Measurements from ENCODE around the gene SLC11A1.

The SLC11A1 gene

DNA sequence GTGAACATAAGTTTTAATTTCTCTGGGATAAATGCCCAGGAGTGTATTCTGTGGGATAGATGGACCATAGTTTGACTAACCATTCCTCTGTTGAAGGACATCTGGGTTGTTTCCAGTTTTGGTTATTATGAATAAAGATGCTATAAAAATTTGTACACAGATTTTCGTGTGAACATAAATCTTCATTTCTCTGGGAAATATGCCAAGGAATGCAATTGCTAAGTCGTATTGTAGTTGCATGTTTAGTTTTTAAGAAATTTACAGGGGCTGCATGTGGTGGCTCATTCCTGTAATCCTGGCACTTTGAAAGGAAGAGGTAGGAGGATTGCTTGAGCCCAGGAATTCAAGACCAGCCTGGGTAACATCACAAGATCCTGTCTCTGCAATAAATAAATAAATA, 6.9 kb upstream of the SLC11A1 start:
- TF ChIP-seq GATA3 (IDR thresholded peaks at IDR 0.05; ENCODE audit: low read depth, low read length) (no peak), GATA2 (IDR thresholded peaks at IDR 0.05; ENCODE audit: low read depth, low read length) (no peak)

DNA sequence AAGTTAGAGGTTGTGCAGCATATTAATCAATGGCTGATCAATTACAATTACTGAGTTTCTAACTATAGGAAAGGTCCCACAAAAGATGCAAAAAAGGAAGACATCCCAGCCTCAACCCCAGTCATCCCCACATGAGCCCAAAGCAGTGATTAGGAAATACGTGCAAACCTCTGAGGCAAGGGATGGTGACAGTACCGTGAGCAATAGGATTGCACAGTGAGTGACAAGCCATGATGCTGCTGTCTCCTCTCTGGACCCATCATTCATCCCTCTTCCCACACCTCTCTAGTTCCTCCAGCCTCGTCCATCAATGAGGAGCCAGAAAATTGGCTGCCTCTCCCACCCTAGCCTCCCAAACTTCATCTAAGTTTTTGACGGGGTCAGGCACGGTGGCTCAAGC, 4.0 kb upstream of the SLC11A1 start:
- TF ChIP-seq GATA2 (IDR thresholded peaks at IDR 0.05; ENCODE audit: low read depth, low read length) (no peak), GATA3 (IDR thresholded peaks at IDR 0.05; ENCODE audit: low read depth, low read length) (no peak)

DNA sequence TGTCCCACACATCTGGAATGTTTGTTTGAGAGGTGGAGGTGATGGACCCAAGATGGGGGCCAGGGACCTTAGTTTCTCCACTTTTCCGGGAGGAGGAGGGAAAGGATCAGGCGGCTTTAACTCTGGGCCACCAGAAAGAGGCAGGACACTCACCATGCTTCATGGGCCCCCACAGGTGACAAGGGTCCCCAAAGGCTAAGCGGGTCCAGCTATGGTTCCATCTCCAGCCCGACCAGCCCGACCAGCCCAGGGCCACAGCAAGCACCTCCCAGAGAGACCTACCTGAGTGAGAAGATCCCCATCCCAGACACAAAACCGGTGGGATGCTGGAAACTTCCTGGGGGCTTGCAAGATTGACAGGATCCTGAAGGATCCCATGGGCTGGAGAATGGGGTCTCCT, 712 bp downstream of the SLC11A1 start:
- no peak for TF ChIP-seq GATA3 (IDR thresholded peaks at IDR 0.05; ENCODE audit: low read depth, low read length)
- TF ChIP-seq GATA2 (IDR thresholded peaks at IDR 0.05; ENCODE audit: low read depth, low read length), result no peak

DNA sequence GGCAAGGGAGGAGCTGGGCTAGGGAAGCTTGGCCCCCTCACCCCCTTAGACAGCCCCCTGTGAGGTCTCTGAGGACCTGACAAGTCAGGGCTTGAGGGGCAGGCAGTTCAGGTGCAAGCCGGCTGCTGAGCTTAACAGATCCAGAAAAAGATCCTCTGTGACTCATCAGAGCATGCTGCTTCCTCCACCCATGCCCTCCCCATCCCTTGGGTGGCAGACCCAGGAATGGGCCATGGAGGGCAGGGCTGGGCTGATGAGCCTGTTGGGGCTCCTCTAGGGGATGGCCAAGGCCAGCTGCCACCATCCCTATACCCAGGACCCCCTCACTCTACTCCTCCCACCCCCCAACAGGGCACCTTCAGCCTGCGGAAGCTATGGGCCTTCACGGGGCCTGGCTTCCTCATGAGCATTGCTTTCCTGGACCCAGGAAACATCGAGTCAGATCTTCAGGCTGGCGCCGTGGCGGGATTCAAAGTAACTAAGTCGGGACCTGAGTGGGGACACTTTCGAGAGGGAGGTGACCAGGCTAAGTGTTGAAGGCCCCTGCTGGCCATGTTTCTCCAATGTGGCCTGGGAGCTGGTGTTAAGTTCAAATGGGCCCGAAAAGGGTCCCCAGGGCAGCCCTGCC, 1.9 kb downstream of the SLC11A1 start:
- TF ChIP-seq GATA3 (IDR thresholded peaks at IDR 0.05; ENCODE audit: low read depth, low read length), result no peak
- no peak for TF ChIP-seq GATA2 (IDR thresholded peaks at IDR 0.05; ENCODE audit: low read depth, low read length)

DNA sequence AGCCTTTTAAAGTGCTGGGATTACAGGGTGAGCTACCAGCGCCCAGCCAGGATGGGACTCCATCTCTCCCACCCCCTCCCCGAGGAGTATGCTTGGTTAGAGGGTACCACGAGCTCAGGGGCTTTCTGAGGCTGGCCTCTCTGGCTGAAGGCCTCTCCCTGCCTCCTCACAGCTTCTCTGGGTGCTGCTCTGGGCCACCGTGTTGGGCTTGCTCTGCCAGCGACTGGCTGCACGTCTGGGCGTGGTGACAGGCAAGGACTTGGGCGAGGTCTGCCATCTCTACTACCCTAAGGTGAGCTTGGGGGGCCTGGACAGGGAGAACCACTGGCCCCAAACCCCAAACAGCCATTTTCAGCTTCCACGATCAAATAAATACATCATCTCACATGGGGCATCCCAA, 2.9 kb downstream of the SLC11A1 start:
- TF ChIP-seq GATA3 (IDR thresholded peaks at IDR 0.05; ENCODE audit: low read depth, low read length) (no peak), GATA2 (IDR thresholded peaks at IDR 0.05; ENCODE audit: low read depth, low read length) (no peak)

DNA sequence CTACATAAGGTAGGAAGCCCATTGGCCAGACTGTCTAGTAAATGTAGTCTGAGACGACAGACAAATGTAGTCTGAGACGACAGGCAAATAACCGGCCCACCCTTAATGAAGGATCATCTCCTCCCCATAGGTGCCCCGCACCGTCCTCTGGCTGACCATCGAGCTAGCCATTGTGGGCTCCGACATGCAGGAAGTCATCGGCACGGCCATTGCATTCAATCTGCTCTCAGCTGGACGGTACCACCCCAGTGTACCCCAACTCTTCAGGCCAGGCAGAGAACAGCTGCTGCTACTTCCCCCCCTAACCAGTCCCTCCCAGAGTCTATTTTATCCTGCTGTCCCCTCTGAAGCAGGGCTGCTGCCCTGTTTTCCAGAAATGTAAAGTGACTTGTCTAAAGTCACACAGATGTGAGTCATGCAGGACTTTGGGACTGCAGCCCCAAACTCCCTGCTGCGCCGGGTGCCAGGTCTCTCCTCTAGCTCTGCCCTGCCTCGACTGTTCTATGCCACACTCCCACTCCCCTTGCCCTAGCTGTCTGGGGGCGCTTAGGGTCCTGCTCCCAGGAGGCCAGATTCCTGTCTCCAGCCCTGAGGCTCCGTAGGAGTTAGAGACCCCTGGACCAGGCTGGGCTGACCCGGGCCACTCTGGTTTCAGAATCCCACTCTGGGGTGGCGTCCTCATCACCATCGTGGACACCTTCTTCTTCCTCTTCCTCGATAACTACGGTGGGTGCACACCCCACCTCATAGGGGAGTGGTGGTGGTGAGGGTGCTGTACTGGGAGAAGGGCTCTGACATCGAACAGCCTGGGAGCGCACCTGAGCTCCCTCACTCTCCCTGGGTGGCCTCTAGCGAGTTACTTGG, 4.7 kb downstream of the SLC11A1 start:
- TF ChIP-seq GATA2 (IDR thresholded peaks at IDR 0.05; ENCODE audit: low read depth, low read length), result no peak
- no peak for TF ChIP-seq GATA3 (IDR thresholded peaks at IDR 0.05; ENCODE audit: low read depth, low read length)

DNA sequence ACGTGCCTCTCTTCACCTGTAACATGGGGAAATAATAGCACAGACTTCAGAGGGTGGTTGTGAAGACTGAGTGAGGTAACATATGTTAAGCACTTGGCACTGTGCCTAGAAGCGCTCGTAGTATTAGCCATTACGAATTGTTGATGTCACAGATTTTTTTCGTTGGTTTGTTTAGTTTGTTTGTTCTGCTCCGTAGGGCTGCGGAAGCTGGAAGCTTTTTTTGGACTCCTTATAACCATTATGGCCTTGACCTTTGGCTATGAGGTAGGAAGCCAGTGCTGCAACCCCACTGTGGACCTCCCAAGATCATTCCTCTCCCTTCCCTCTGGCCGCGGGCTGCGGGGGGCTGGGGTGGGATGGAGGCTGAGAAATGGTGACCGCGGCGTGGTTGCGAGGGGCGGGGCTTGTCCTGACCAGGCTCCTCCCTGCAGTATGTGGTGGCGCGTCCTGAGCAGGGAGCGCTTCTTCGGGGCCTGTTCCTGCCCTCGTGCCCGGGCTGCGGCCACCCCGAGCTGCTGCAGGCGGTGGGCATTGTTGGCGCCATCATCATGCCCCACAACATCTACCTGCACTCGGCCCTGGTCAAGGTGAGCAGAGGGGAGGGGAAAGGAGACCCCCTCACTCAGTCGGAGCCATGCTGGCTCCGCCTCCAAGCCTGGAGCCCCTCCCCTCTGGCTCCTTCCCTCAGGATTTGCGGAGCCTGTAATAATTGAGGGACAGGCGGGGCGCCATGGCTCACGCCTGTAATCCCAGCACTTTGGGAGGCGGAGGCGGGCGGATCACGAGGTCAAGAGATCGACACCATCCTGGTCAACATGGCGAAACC, 5.5 kb downstream of the SLC11A1 start:
- TF ChIP-seq GATA2 (IDR thresholded peaks at IDR 0.05; ENCODE audit: low read depth, low read length) (no peak), GATA3 (IDR thresholded peaks at IDR 0.05; ENCODE audit: low read depth, low read length) (no peak)

DNA sequence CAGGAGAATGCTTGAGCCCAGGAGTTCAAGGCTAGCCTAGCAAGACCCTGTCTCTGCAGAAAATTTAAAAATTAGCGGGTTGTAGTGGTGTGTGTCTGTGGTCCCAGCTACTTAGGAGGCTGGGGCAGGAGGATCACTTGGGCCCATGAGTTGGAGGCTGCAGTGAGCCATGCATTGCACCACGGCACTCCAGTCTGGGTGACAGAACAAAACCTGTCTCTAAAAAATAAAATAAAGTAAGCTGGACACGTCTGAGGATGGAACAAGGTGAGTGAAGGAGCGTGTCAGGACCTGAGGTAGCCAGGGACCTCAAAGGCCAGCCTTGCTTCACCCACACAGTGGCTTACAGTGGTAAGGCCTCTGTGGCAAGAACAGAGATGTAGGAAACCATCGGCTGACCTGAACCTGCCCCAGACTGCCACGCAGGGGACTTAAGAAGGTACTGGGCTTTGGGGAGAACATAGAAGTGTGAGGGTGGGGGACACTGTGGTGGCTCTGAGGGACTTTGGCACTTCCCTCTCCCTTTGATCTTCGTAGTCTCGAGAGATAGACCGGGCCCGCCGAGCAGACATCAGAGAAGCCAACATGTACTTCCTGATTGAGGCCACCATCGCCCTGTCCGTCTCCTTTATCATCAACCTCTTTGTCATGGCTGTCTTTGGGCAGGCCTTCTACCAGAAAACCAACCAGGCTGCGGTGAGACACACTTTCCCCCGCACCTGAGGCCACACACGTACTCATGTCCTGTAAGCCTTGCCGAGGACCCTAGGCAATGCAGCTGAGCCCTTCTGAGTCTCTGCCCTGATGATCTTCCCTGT, 7.5 kb downstream of the SLC11A1 start:
- no peak for TF ChIP-seq GATA3 (IDR thresholded peaks at IDR 0.05; ENCODE audit: low read depth, low read length)
- TF ChIP-seq GATA2 (IDR thresholded peaks at IDR 0.05; ENCODE audit: low read depth, low read length), result no peak

DNA sequence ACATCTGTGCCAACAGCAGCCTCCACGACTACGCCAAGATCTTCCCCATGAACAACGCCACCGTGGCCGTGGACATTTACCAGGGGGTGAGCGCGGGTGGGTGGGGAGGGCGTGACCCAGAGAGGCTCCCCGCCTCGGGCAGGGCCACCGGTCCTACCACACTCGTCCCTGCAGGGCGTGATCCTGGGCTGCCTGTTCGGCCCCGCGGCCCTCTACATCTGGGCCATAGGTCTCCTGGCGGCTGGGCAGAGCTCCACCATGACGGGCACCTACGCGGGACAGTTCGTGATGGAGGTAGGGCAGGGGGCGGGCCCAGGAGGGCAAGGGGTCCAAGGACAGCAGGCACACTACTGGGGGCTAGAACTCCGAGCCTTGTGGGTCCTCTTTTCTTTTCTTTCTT, 9.1 kb downstream of the SLC11A1 start:
- TF ChIP-seq GATA3 (IDR thresholded peaks at IDR 0.05; ENCODE audit: low read depth, low read length), result no peak
- TF ChIP-seq GATA2 (IDR thresholded peaks at IDR 0.05; ENCODE audit: low read depth, low read length), result no peak

DNA sequence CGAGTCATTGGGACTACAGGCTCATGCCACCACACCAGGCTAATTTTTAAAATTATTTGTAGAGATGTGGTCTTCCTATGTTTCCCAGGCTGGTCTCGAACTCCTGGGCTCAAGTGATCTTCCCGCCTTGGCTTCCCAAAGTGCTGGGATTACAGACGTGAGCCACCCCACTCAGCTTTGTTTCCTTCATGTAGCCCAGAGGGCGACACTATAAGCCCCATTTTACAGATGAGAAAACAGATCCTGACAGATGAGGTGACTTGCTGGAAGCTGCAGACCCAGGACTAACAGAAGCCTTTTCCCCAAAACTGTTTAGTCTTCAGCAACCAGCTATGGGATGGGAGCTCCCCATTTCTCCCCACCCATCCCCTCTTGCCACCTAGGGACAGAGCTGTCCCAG, 10.4 kb downstream of the SLC11A1 start:
- no peak for TF ChIP-seq GATA2 (IDR thresholded peaks at IDR 0.05; ENCODE audit: low read depth, low read length)
- no peak for TF ChIP-seq GATA3 (IDR thresholded peaks at IDR 0.05; ENCODE audit: low read depth, low read length)

DNA sequence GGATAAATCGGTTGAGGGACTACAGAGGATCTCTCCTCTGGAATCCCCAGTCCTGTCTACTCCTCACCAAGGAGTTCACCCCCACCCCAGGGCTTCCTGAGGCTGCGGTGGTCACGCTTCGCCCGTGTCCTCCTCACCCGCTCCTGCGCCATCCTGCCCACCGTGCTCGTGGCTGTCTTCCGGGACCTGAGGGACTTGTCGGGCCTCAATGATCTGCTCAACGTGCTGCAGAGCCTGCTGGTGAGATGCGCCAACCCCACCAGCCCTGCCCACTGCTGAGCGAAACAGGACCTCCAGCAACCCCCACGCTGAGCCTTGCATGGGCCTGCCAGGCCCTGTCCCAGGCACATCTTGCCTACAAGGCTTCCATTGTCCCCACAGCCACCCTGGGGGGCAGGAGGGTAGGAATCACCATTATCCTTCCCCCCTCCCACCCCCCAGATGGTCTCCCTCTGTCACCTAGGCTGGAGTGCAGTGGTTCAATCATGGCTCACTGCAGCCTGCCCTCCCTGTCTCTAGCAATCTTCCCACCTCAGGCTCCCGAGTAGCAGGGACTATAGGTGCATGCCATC, 10.9 kb downstream of the SLC11A1 start:
- TF ChIP-seq GATA2 (IDR thresholded peaks at IDR 0.05; ENCODE audit: low read depth, low read length), result no peak

DNA sequence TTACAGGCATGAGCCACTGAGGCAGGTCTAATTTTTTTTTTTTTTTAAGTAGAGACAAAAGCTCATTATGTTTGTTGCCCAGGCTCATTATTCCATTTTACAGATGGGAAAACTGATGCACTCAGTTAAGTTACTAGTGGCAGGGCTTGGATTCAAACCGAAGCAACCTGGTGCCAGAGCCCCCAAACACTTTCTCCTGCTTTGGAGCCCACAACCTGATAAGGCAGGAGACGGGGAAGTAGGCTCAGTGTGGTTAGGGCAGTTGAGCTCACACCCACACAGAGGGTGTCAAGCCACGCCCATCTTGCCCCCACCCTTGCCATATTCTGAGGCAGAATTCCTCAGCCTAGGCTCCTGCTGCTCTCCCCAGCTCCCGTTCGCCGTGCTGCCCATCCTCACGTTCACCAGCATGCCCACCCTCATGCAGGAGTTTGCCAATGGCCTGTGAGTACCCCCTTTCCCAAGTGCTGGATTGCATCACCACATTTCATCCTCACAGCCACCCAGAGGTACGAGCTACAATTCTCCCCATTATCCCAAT, 11.7 kb downstream of the SLC11A1 start:
- TF ChIP-seq GATA3 (IDR thresholded peaks at IDR 0.05; ENCODE audit: low read depth, low read length), result no peak
- no peak for TF ChIP-seq GATA2 (IDR thresholded peaks at IDR 0.05; ENCODE audit: low read depth, low read length)

All from SH-SY5Y (cell line).